Breast epithelium (tissue), 3 donors: ENCODE data around the gene GCC2.

ENCODE experiments used
- CTCF ChIP-seq, 3 donors: fragments of 450-650 bp; IDR thresholded peaks; one replicate each; pipeline ENCODE4 v1.5.1; 2016 to 2017; ENCODE audit warnings: antibody characterized with exemption in 3 of 3, mild to moderate bottlenecking in 3 of 3, moderate library complexity in 3 of 3
- POLR2A ChIP-seq: fragments of 450-650 bp; IDR thresholded peaks from one replicate; pipeline ENCODE4 v1.6.1; 2016; ENCODE audit warnings: antibody characterized with exemption, mild to moderate bottlenecking, moderate library complexity
- POLR2AphosphoS5 ChIP-seq, 3 donors: sonication (generic); formaldehyde crosslinking; IDR thresholded peaks; one replicate each; pipeline ENCODE4 v1.6.1; 2017; ENCODE audit warnings: antibody characterized with exemption in 3 of 3

DNA sequence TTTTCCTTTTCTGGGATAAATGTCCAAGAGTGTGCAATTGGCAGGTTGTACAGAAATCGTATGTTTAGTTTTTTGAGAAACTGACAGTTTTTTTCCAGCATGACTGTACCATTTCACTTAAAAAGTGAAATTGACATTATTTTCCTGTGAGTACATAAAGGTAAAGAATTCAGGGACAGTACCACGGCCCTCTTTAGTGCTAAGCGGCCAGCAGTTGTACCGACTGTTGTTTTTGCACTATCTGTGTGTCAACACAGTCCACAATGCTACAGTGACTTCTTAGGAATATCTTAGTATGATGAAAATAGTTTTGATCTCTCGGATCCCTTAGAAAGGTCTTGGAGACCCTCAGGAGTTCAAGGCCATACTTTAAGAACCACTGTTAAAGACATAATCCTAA is 87.9 kb downstream of the GCC2 start:
- TF ChIP-seq POLR2AphosphoS5 (IDR thresholded peaks at IDR 0.05) (no peak), CTCF (IDR thresholded peaks at IDR 0.05) (no peak), POLR2A (no peak)
